DOHH2 (cell line): ENCODE data around the gene RIMOC1.

Experiments
- H3F3A ChIP-seq: fragments of 200-600 bp; sonication (generic), shearing (Covaris generic); 2 replicates; pipeline ENCODE4 v1.6.0; 2016; ENCODE audit warnings: antibody characterized with exemption, mild to moderate bottlenecking; ENCODE audit not compliant: control insufficient read depth, insufficient read depth
- H3K27ac ChIP-seq: fragments of 200-600 bp; sonication (generic); 2 replicates; pipeline ENCODE4 v1.5.1; 2014; ENCODE audit warnings: low read depth, mild to moderate bottlenecking, low read length, moderate library complexity
- H3K27me3 ChIP-seq: fragments of 200-600 bp; sonication (generic); 2 replicates; pipeline ENCODE4 v1.6.1; 2014; ENCODE audit warnings: mild to moderate bottlenecking, low read length, mixed read lengths; ENCODE audit not compliant: control insufficient read depth
- H3K36me3 ChIP-seq: fragments of 200-600 bp; sonication (generic); 2 replicates; pipeline ENCODE4 v1.6.1; 2014; ENCODE audit warnings: mild to moderate bottlenecking, low read length, moderate library complexity, mixed read lengths; ENCODE audit not compliant: control insufficient read depth
- H3K4me1 ChIP-seq: fragments of 200-600 bp; sonication (generic); 2 replicates; pipeline ENCODE4 v1.6.1; 2014; ENCODE audit warnings: mild to moderate bottlenecking, low read length, mixed read lengths; ENCODE audit not compliant: control insufficient read depth
- H3K4me2 ChIP-seq: fragments of 200-600 bp; sonication (generic); 2 replicates; pipeline ENCODE4 v1.6.0; 2014; ENCODE audit warnings: mild to moderate bottlenecking, low read length, moderate library complexity
- H3K4me3 ChIP-seq: fragments of 200-600 bp; sonication (generic); 2 replicates; pipeline ENCODE4 v1.5.1; 2014; ENCODE audit warnings: mild to moderate bottlenecking, low read length, mixed read lengths
- H3K79me2 ChIP-seq: fragments of 200-600 bp; sonication (generic); 2 replicates; pipeline ENCODE4 v1.6.1; 2014; ENCODE audit warnings: mild to moderate bottlenecking, low read length, mixed read lengths; ENCODE audit not compliant: control insufficient read depth
- H3K9me2 ChIP-seq: fragments of 200-600 bp; sonication (generic); replicated peaks from 2 replicates; pipeline ENCODE4 v1.6.1; 2014; ENCODE audit warnings: mild to moderate bottlenecking, low read length, mixed read lengths; ENCODE audit not compliant: control insufficient read depth
- H3K9me3 ChIP-seq: fragments of 200-600 bp; sonication (generic); 2 replicates; pipeline ENCODE4 v1.6.1; 2014; ENCODE audit warnings: antibody characterized with exemption, low read length, mixed read lengths; ENCODE audit not compliant: control insufficient read depth, insufficient read depth
- H4K20me1 ChIP-seq: fragments of 200-600 bp; sonication (generic); 2 replicates; pipeline ENCODE4 v1.6.0; 2014; ENCODE audit warnings: low read depth, mild to moderate bottlenecking, antibody characterized with exemption, low read length, moderate library complexity; ENCODE audit not compliant: control insufficient read depth, insufficient read depth
- CTCF ChIP-seq: fragments of 200-600 bp; sonication (generic); IDR thresholded peaks from one replicate; pipeline ENCODE4 v1.5.1; 2014; ENCODE audit warnings: antibody characterized with exemption, mild to moderate bottlenecking, low read depth, low read length; ENCODE audit not compliant: poor library complexity, severe bottlenecking
- EZH2phosphoT487 ChIP-seq: fragments of 200-600 bp; sonication (generic); IDR thresholded peaks from 2 replicates; pipeline ENCODE4 v1.6.1; 2017; ENCODE audit warnings: borderline replicate concordance, mild to moderate bottlenecking, antibody characterized with exemption, low read length, moderate library complexity, mixed read lengths

The RIMOC1 gene

GRCh38 chr5:41874512-41875060 is 29.6 kb upstream of the RIMOC1 start:
- H3F3A ChIP-seq: no peaks in the 10 kb centered on the region
- no peaks in the 10 kb centered on the region for H3K9me2 ChIP-seq
- H3K4me2 ChIP-seq: no peak overlapping the region
- no peaks in the 10 kb centered on the region for H3K9me3 ChIP-seq
- H3K36me3 ChIP-seq: peaks cover 5% of the 10 kb centered on the region
- H3K27me3 ChIP-seq: no peaks in the 10 kb centered on the region
- H3K4me1 ChIP-seq: peaks cover 9% of the 10 kb centered on the region
- no peak overlapping the region for H3K4me3 ChIP-seq
- H3K27ac ChIP-seq: no peak overlapping the region
- no peak for TF ChIP-seq CTCF
- TF ChIP-seq EZH2phosphoT487: no peak
- H4K20me1 ChIP-seq: no peaks in the 10 kb centered on the region
- H3K79me2 ChIP-seq: peaks cover 7% of the 10 kb centered on the region

- Histone ChIP-seq H4K20me1 (no peaks in the 10 kb centered on the region), H3K4me1 (peaks cover 9% of the 10 kb centered on the region), H3K27me3 (no peaks in the 10 kb centered on the region), H3K4me3 (no peak overlapping the region), H3K9me3 (no peaks in the 10 kb centered on the region), H3K27ac (no peak overlapping the region), H3K9me2 (no peaks in the 10 kb centered on the region), H3F3A (no peaks in the 10 kb centered on the region), H3K4me2 (no peak overlapping the region), H3K79me2 (peaks cover 1% of the 10 kb centered on the region), H3K36me3 (no peaks in the 10 kb centered on the region; the same call in 1 of the 2 replicates)
- TF ChIP-seq EZH2phosphoT487 (no peak), CTCF (no peak)
These were observed 29.0 kb upstream of the RIMOC1 start for GRCh38 chr5:41875121-41875520.

- Histone ChIP-seq H3K79me2 (no peaks in the 10 kb centered on the region), H3K9me3 (no peaks in the 10 kb centered on the region), H3K4me2 (no peak overlapping the region), H3F3A (no peaks in the 10 kb centered on the region), H3K4me3 (no peak overlapping the region), H3K36me3 (no peaks in the 10 kb centered on the region), H3K27me3 (no peaks in the 10 kb centered on the region), H4K20me1 (no peaks in the 10 kb centered on the region), H3K9me2 (no peaks in the 10 kb centered on the region), H3K4me1 (no peaks in the 10 kb centered on the region), H3K27ac (no peak overlapping the region)
- no peak for TF ChIP-seq EZH2phosphoT487
- no peak for TF ChIP-seq CTCF
These were observed 27.5 kb upstream of the RIMOC1 start for GRCh38 chr5:41876678-41877077.

GRCh38 chr5:41877408-41877807 is 26.7 kb upstream of the RIMOC1 start:
- H3K9me2 ChIP-seq: no peaks in the 10 kb centered on the region
- H3K27me3 ChIP-seq: no peaks in the 10 kb centered on the region
- no peaks in the 10 kb centered on the region for H4K20me1 ChIP-seq
- no peaks in the 10 kb centered on the region for H3K36me3 ChIP-seq
- no peaks in the 10 kb centered on the region for H3F3A ChIP-seq
- H3K27ac ChIP-seq: no peak overlapping the region
- H3K79me2 ChIP-seq: no peaks in the 10 kb centered on the region
- TF ChIP-seq EZH2phosphoT487: no peak
- TF ChIP-seq CTCF: no peak
- no peaks in the 10 kb centered on the region for H3K9me3 ChIP-seq
- H3K4me3 ChIP-seq: no peak overlapping the region
- H3K4me1 ChIP-seq: no peaks in the 10 kb centered on the region
- no peak overlapping the region for H3K4me2 ChIP-seq
